Neural cell (in vitro differentiated cells): ENCODE measurements around the gene PRKCQ. TPM values are rescaled to one million over a fixed set of nuclear protein-coding genes. Genes with fewer than 3 reads are reported as not detected.

Experiments used
- H2AFZ ChIP-seq: fragments of 200-600, 300-800 bp; sonication (generic), shearing (Covaris generic); 2 replicates; pipeline ENCODE4 v1.6.0; 2014; ENCODE audit warnings: low read depth, mild to moderate bottlenecking, antibody characterized with exemption, low read length, moderate library complexity
- H3F3A ChIP-seq: fragments of 200-600 bp; shearing (Covaris generic); 2 replicates; pipeline ENCODE4 v1.6.1; 2016; ENCODE audit warnings: mild to moderate bottlenecking, moderate library complexity, mixed read lengths, antibody characterized with exemption, low read length; ENCODE audit not compliant: insufficient read depth, poor library complexity, severe bottlenecking
- H3K27ac ChIP-seq: fragments of 200-600, 300-800 bp; sonication (generic), shearing (Covaris generic); 2 replicates; pipeline ENCODE4 v1.5.1; 2014; ENCODE audit warnings: mild to moderate bottlenecking, low read length, moderate library complexity
- H3K27me3 ChIP-seq: fragments of 300-800, 200-600 bp; sonication (generic), shearing (Covaris generic); 2 replicates; pipeline ENCODE4 v1.6.0; 2014; ENCODE audit warnings: mild to moderate bottlenecking, low read depth, low read length, moderate library complexity; ENCODE audit not compliant: insufficient read depth
- H3K36me3 ChIP-seq: fragments of 300-800, 200-600 bp; sonication (generic), shearing (Covaris generic); 2 replicates; pipeline ENCODE4 v1.5.1; 2014; ENCODE audit warnings: mild to moderate bottlenecking, antibody characterized with exemption, low read length, moderate library complexity; ENCODE audit not compliant: insufficient read depth
- H3K4me2 ChIP-seq: fragments of 300-800, 200-600 bp; sonication (generic), shearing (Covaris generic); 2 replicates; pipeline ENCODE4 v1.6.0; 2014; ENCODE audit warnings: mild to moderate bottlenecking, low read length
- H3K4me3 ChIP-seq: fragments of 300-800, 200-600 bp; sonication (generic), shearing (Covaris generic); 2 replicates; pipeline ENCODE4 v1.5.1; 2014; ENCODE audit warnings: mild to moderate bottlenecking, low read length, moderate library complexity
- H3K79me2 ChIP-seq: fragments of 200-600 bp; shearing (Covaris generic); replicated peaks from 2 replicates; pipeline ENCODE4 v1.6.0; 2014; ENCODE audit warnings: mild to moderate bottlenecking, low read length, moderate library complexity; ENCODE audit not compliant: insufficient read depth
- H3K9ac ChIP-seq: fragments of 300-800, 200-600 bp; sonication (generic), shearing (Covaris generic); 2 replicates; pipeline ENCODE4 v1.6.1; 2016; ENCODE audit warnings: mild to moderate bottlenecking, low read length, mixed read lengths
- H3K9me2 ChIP-seq: fragments of 200-600 bp; shearing (Covaris generic); 2 replicates; pipeline ENCODE4 v1.6.1; 2016; ENCODE audit warnings: mild to moderate bottlenecking, low read length, mixed read lengths; ENCODE audit not compliant: insufficient read depth
- H3K9me3 ChIP-seq: fragments of 200-600, 300-800 bp; sonication (generic), shearing (Covaris generic); 2 replicates; pipeline ENCODE4 v1.6.1; 2016; ENCODE audit warnings: mild to moderate bottlenecking, mixed run types, low read length, moderate library complexity, mixed read lengths
- H4K20me1 ChIP-seq: fragments of 200-600 bp; shearing (Covaris generic); 2 replicates; pipeline ENCODE4 v1.6.1; 2016; ENCODE audit warnings: mild to moderate bottlenecking, mixed run types; ENCODE audit not compliant: insufficient read depth
- CTCF ChIP-seq: fragments of 450-650 bp; IDR thresholded peaks from 2 replicates; pipeline ENCODE4 v1.5.1; 2014; ENCODE audit warnings: antibody characterized with exemption, mild to moderate bottlenecking, moderate library complexity; ENCODE audit not compliant: poor library complexity, severe bottlenecking
- EP300 ChIP-seq: fragments of 450-650 bp; conservative IDR thresholded peaks from 2 replicates; pipeline ENCODE4 v1.6.1; 2014; ENCODE audit warnings: antibody characterized with exemption, mild to moderate bottlenecking, moderate library complexity; ENCODE audit not compliant: poor library complexity, severe bottlenecking
- EZH2 ChIP-seq: fragments of 200-600, 300-800 bp; shearing (Covaris generic), sonication (generic); IDR thresholded peaks from 2 replicates; pipeline ENCODE4 v1.6.1; 2014; ENCODE audit warnings: antibody characterized with exemption, low read length, borderline replicate concordance, mild to moderate bottlenecking; ENCODE audit not compliant: insufficient read depth, poor library complexity, severe bottlenecking
- MXI1 ChIP-seq: fragments of 450-650 bp; conservative IDR thresholded peaks from 2 replicates; pipeline ENCODE4 v1.6.1; 2014; ENCODE audit warnings: antibody characterized with exemption, mild to moderate bottlenecking; ENCODE audit not compliant: poor library complexity, severe bottlenecking
- POLR2AphosphoS5 ChIP-seq: IDR thresholded peaks from 2 replicates; pipeline ENCODE4 v1.6.1; 2012
- RAD21 ChIP-seq: fragments of 450-650 bp; conservative IDR thresholded peaks from 2 replicates; pipeline ENCODE4 v1.6.1; 2014; ENCODE audit warnings: antibody characterized with exemption, mild to moderate bottlenecking, moderate library complexity
- REST ChIP-seq: IDR thresholded peaks from 2 replicates; pipeline ENCODE4 v1.6.1; 2012; ENCODE audit warnings: borderline replicate concordance
- SMC3 ChIP-seq: fragments of 450-650 bp; conservative IDR thresholded peaks from 2 replicates; pipeline ENCODE4 v1.6.1; 2014; ENCODE audit warnings: antibody characterized with exemption, mild to moderate bottlenecking, moderate library complexity; ENCODE audit not compliant: poor library complexity
- TAF1 ChIP-seq: IDR thresholded peaks from 2 replicates; pipeline ENCODE4 v1.6.1; 2012; ENCODE audit warnings: low read depth
- polyA plus RNA-seq: library from polyadenylated mRNA; depleted of rRNA; stranded (reverse); fragments of >200 nt; gene quantifications from 2 replicates; pipeline ENCODE4 v1.2.3, GENCODE V29; 2014

The PRKCQ gene
- polyA plus RNA-seq, 1 donor from 2014 or later, result 0.61 TPM

- Histone ChIP-seq H3K9me2 (no peaks in the 10 kb centered on the region), H3K9me3 (no peaks in the 10 kb centered on the region), H4K20me1 (no peaks in the 10 kb centered on the region), H3F3A (no peaks in the 10 kb centered on the region), H3K9ac (no peak overlapping the region), H2AFZ (no peak overlapping the region), H3K27ac (no peak overlapping the region), H3K27me3 (no peaks in the 10 kb centered on the region), H3K4me2 (no peak overlapping the region), H3K79me2 (no peaks in the 10 kb centered on the region), H3K4me3 (no peak overlapping the region), H3K36me3 (no peaks in the 10 kb centered on the region)
- no peak for TF ChIP-seq RAD21
- TF ChIP-seq SMC3, result no peak
- no peak for TF ChIP-seq CTCF
- TF ChIP-seq MXI1, result no peak
- TF ChIP-seq POLR2AphosphoS5, result no peak
- no peak for TF ChIP-seq EZH2
These were observed 18.5 kb downstream of the PRKCQ start for GRCh38 chr10:6561552-6561951.

GRCh38 chr10:6558759-6559461 lies 21.2 kb downstream of the PRKCQ start:
- H4K20me1 ChIP-seq, result no peaks in the 10 kb centered on the region
- no peak overlapping the region for H3K9ac ChIP-seq
- H3K79me2 ChIP-seq, result no peaks in the 10 kb centered on the region
- no peaks in the 10 kb centered on the region for H3K9me2 ChIP-seq
- no peak overlapping the region for H3K27ac ChIP-seq
- no peak overlapping the region for H2AFZ ChIP-seq
- no peaks in the 10 kb centered on the region for H3K27me3 ChIP-seq
- no peak for TF ChIP-seq REST
- no peak for TF ChIP-seq SMC3
- TF ChIP-seq CTCF, result no peak
- no peak for TF ChIP-seq POLR2AphosphoS5
- no peak for TF ChIP-seq EZH2
- TF ChIP-seq TAF1, result no peak
- TF ChIP-seq EP300, result no peak
- no peak for TF ChIP-seq RAD21
- no peak for TF ChIP-seq MXI1
- no peak overlapping the region for H3K4me3 ChIP-seq
- no peaks in the 10 kb centered on the region for H3K9me3 ChIP-seq
- no peaks in the 10 kb centered on the region for H3F3A ChIP-seq
- no peak overlapping the region for H3K4me2 ChIP-seq
- no peaks in the 10 kb centered on the region for H3K36me3 ChIP-seq
